HEK293 (cell line): ENCODE measurements around the gene VCL.

Source experiments
- BCL11A ChIP-seq: fragments of 450-650 bp; formaldehyde crosslinking; IDR thresholded peaks from 2 replicates; pipeline ENCODE4 v1.5.1; 2016; ENCODE audit warnings: low read depth, missing biosample characterization, missing genetic modification characterization
- EGR2 ChIP-seq: fragments of 450-650 bp; formaldehyde crosslinking; IDR thresholded peaks from 2 replicates; pipeline ENCODE4 v1.5.1; 2016; ENCODE audit warnings: low read depth, missing biosample characterization, missing genetic modification characterization
- GLI2 ChIP-seq: fragments of 450-650 bp; formaldehyde crosslinking; IDR thresholded peaks from 2 replicates; pipeline ENCODE4; 2017; ENCODE audit warnings: missing biosample characterization, missing genetic modification characterization, low read depth, borderline replicate concordance
- HOXD13 ChIP-seq: sonication (generic); formaldehyde crosslinking; IDR thresholded peaks from 2 replicates; pipeline ENCODE4 v1.8.0; 2022; ENCODE audit warnings: missing genetic modification reagents, borderline replicate concordance
- KLF16 ChIP-seq: fragments of 450-650 bp; formaldehyde crosslinking; IDR thresholded peaks from 2 replicates; pipeline ENCODE4 v1.5.1; 2017; ENCODE audit warnings: missing biosample characterization, missing genetic modification characterization
- KLF17 ChIP-seq: fragments of 450-650 bp; formaldehyde crosslinking; IDR thresholded peaks from 2 replicates; pipeline ENCODE4 v1.5.1; 2016; ENCODE audit warnings: missing biosample characterization, missing genetic modification characterization
- SCRT1 ChIP-seq: fragments of 450-650 bp; formaldehyde crosslinking; IDR thresholded peaks from 2 replicates; pipeline ENCODE4 v1.5.1; 2016; ENCODE audit warnings: missing biosample characterization, missing genetic modification characterization, borderline replicate concordance
- TCF7L2 ChIP-seq: IDR thresholded peaks from 2 replicates; pipeline ENCODE4 v1.6.1; 2011; ENCODE audit warnings: low read depth, mild to moderate bottlenecking, inconsistent platforms, low read length, moderate library complexity, borderline replicate concordance
- ZBTB20 ChIP-seq: fragments of 450-650 bp; formaldehyde crosslinking; IDR thresholded peaks from 2 replicates; pipeline ENCODE4 v1.5.1; 2016; ENCODE audit warnings: missing biosample characterization, missing genetic modification characterization
- ZEB2 ChIP-seq: fragments of 450-650 bp; formaldehyde crosslinking; IDR thresholded peaks from 2 replicates; pipeline ENCODE4 v1.5.1; 2016; ENCODE audit warnings: missing biosample characterization, missing genetic modification characterization
- ZFHX2 ChIP-seq: fragments of 450-650 bp; formaldehyde crosslinking; conservative IDR thresholded peaks from 2 replicates; pipeline ENCODE4 v1.5.1; 2016; ENCODE audit warnings: missing biosample characterization, missing genetic modification characterization
- ZNF2 ChIP-seq: fragments of 450-650 bp; formaldehyde crosslinking; IDR thresholded peaks from 2 replicates; pipeline ENCODE4 v1.5.1; 2016; ENCODE audit warnings: missing biosample characterization, missing genetic modification characterization
- ZNF23 ChIP-seq: fragments of 450-650 bp; formaldehyde crosslinking; IDR thresholded peaks from 2 replicates; pipeline ENCODE4 v1.5.1; 2016; ENCODE audit warnings: missing biosample characterization, missing genetic modification characterization, borderline replicate concordance
- ZNF473 ChIP-seq: fragments of 450-650 bp; formaldehyde crosslinking; IDR thresholded peaks from 2 replicates; pipeline ENCODE4 v1.5.1; 2017; ENCODE audit warnings: missing biosample characterization, missing genetic modification characterization
- ZNF529 ChIP-seq: fragments of 450-650 bp; formaldehyde crosslinking; IDR thresholded peaks from 2 replicates; pipeline ENCODE4 v1.5.1; 2017; ENCODE audit warnings: missing genetic modification characterization, missing biosample characterization; ENCODE audit not compliant: insufficient replicate concordance
- ZNF571 ChIP-seq: fragments of 450-650 bp; formaldehyde crosslinking; IDR thresholded peaks from 2 replicates; pipeline ENCODE4 v1.5.0; 2017; ENCODE audit warnings: missing biosample characterization, missing genetic modification characterization
- ZNF670 ChIP-seq: fragments of 450-650 bp; formaldehyde crosslinking; IDR thresholded peaks from 2 replicates; pipeline ENCODE4 v1.5.1; 2016; ENCODE audit warnings: missing biosample characterization, missing genetic modification characterization, low read depth
- TF ChIP-seq, protein P1 (sequence below): fragments of 450-650 bp; formaldehyde crosslinking; IDR thresholded peaks from 2 replicates; pipeline ENCODE4 v1.5.1; 2016; ENCODE audit warnings: missing biosample characterization, missing genetic modification characterization
- TF ChIP-seq, protein P2 (sequence below): fragments of 450-650 bp; IDR thresholded peaks from 2 replicates; pipeline ENCODE4 v1.5.1; 2018; ENCODE audit warnings: missing biosample characterization, mild to moderate bottlenecking, missing genetic modification characterization
- TF ChIP-seq, protein P3 (sequence below): fragments of 450-650 bp; formaldehyde crosslinking; IDR thresholded peaks from 2 replicates; pipeline ENCODE4 v1.5.1; 2016; ENCODE audit warnings: missing biosample characterization, missing genetic modification characterization, borderline replicate concordance
- TF ChIP-seq, protein P4 (sequence below): sonication (generic); formaldehyde crosslinking; IDR thresholded peaks from 2 replicates; pipeline ENCODE4 v1.8.1; 2022; ENCODE audit warnings: mild to moderate bottlenecking, moderate library complexity, missing genetic modification reagents
- TF ChIP-seq, protein P5 (sequence below): fragments of 450-650 bp; formaldehyde crosslinking; IDR thresholded peaks from 2 replicates; pipeline ENCODE4 v1.5.1; 2016; ENCODE audit warnings: missing biosample characterization, missing genetic modification characterization, low read depth

The VCL gene

GRCh38 chr10:73948947-73949633 is 48.8 kb upstream of the VCL start (continued):
- TF ChIP-seq ZNF529 (peak; percentile 40), ZBTB20 (no peak), ZNF23 (no peak), ZFHX2 (tag by site-specific recombination) (no peak), KLF16 (tag by site-specific recombination) (no peak), HOXD13 (CRISPR knock-in tag) (no peak), KLF17 (tag by site-specific recombination) (no peak), SCRT1 (tag by site-specific recombination) (no peak), TCF7L2 (no peak), EGR2 (tag by site-specific recombination) (no peak), ZNF2 (no peak), ZNF670 (no peak), ZNF473 (no peak), ZNF571 (tag by site-specific recombination) (no peak), BCL11A (tag by site-specific recombination) (no peak), ZEB2 (tag by site-specific recombination) (no peak), GLI2 (peak; percentile 60; the same call in 1 of the 2 replicates)
- TF ChIP-seq, protein P1, sequence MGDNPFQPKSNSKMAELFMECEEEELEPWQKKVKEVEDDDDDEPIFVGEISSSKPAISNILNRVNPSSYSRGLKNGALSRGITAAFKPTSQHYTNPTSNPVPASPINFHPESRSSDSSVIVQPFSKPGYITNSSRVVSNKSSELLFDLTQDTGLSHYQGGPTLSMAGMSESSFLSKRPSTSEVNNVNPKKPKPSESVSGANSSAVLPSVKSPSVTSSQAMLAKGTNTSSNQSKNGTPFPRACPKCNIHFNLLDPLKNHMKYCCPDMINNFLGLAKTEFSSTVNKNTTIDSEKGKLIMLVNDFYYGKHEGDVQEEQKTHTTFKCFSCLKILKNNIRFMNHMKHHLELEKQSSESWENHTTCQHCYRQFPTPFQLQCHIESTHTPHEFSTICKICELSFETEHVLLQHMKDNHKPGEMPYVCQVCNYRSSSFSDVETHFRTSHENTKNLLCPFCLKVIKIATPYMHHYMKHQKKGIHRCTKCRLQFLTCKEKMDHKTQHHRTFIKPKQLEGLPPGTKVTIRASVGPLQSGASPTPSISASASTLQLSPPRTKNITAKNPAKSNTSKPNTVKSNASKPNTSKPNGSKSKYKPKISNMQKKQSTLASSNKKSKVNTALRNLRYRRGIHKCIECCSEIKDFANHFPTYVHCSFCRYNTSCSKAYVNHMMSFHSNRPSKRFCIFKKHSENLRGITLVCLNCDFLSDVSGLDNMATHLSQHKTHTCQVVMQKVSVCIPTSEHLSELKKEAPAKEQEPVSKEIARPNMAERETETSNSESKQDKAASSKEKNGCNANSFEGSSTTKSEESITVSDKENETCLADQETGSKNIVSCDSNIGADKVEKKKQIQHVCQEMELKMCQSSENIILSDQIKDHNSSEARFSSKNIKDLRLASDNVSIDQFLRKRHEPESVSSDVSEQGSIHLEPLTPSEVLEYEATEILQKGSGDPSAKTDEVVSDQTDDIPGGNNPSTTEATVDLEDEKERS (tag by site-specific recombination): no peak
- TF ChIP-seq, protein P2, sequence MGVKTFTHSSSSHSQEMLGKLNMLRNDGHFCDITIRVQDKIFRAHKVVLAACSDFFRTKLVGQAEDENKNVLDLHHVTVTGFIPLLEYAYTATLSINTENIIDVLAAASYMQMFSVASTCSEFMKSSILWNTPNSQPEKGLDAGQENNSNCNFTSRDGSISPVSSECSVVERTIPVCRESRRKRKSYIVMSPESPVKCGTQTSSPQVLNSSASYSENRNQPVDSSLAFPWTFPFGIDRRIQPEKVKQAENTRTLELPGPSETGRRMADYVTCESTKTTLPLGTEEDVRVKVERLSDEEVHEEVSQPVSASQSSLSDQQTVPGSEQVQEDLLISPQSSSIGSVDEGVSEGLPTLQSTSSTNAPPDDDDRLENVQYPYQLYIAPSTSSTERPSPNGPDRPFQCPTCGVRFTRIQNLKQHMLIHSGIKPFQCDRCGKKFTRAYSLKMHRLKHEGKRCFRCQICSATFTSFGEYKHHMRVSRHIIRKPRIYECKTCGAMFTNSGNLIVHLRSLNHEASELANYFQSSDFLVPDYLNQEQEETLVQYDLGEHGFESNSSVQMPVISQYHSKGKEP (tag by site-specific recombination): no peak
- TF ChIP-seq, protein P3, sequence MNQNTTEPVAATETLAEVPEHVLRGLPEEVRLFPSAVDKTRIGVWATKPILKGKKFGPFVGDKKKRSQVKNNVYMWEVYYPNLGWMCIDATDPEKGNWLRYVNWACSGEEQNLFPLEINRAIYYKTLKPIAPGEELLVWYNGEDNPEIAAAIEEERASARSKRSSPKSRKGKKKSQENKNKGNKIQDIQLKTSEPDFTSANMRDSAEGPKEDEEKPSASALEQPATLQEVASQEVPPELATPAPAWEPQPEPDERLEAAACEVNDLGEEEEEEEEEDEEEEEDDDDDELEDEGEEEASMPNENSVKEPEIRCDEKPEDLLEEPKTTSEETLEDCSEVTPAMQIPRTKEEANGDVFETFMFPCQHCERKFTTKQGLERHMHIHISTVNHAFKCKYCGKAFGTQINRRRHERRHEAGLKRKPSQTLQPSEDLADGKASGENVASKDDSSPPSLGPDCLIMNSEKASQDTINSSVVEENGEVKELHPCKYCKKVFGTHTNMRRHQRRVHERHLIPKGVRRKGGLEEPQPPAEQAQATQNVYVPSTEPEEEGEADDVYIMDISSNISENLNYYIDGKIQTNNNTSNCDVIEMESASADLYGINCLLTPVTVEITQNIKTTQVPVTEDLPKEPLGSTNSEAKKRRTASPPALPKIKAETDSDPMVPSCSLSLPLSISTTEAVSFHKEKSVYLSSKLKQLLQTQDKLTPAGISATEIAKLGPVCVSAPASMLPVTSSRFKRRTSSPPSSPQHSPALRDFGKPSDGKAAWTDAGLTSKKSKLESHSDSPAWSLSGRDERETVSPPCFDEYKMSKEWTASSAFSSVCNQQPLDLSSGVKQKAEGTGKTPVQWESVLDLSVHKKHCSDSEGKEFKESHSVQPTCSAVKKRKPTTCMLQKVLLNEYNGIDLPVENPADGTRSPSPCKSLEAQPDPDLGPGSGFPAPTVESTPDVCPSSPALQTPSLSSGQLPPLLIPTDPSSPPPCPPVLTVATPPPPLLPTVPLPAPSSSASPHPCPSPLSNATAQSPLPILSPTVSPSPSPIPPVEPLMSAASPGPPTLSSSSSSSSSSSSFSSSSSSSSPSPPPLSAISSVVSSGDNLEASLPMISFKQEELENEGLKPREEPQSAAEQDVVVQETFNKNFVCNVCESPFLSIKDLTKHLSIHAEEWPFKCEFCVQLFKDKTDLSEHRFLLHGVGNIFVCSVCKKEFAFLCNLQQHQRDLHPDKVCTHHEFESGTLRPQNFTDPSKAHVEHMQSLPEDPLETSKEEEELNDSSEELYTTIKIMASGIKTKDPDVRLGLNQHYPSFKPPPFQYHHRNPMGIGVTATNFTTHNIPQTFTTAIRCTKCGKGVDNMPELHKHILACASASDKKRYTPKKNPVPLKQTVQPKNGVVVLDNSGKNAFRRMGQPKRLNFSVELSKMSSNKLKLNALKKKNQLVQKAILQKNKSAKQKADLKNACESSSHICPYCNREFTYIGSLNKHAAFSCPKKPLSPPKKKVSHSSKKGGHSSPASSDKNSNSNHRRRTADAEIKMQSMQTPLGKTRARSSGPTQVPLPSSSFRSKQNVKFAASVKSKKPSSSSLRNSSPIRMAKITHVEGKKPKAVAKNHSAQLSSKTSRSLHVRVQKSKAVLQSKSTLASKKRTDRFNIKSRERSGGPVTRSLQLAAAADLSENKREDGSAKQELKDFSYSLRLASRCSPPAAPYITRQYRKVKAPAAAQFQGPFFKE (tag by site-specific recombination): no peak
- TF ChIP-seq, protein P4, sequence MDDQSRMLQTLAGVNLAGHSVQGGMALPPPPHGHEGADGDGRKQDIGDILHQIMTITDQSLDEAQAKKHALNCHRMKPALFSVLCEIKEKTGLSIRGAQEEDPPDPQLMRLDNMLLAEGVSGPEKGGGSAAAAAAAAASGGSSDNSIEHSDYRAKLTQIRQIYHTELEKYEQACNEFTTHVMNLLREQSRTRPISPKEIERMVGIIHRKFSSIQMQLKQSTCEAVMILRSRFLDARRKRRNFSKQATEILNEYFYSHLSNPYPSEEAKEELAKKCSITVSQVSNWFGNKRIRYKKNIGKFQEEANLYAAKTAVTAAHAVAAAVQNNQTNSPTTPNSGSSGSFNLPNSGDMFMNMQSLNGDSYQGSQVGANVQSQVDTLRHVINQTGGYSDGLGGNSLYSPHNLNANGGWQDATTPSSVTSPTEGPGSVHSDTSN (CRISPR knock-in tag): no peak
- TF ChIP-seq, protein P5, sequence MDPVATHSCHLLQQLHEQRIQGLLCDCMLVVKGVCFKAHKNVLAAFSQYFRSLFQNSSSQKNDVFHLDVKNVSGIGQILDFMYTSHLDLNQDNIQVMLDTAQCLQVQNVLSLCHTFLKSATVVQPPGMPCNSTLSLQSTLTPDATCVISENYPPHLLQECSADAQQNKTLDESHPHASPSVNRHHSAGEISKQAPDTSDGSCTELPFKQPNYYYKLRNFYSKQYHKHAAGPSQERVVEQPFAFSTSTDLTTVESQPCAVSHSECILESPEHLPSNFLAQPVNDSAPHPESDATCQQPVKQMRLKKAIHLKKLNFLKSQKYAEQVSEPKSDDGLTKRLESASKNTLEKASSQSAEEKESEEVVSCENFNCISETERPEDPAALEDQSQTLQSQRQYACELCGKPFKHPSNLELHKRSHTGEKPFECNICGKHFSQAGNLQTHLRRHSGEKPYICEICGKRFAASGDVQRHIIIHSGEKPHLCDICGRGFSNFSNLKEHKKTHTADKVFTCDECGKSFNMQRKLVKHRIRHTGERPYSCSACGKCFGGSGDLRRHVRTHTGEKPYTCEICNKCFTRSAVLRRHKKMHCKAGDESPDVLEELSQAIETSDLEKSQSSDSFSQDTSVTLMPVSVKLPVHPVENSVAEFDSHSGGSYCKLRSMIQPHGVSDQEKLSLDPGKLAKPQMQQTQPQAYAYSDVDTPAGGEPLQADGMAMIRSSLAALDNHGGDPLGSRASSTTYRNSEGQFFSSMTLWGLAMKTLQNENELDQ (tag by site-specific recombination): no peak
